ENCODE results near the gene C2orf92. TPM values are rescaled to one million over a fixed set of nuclear protein-coding genes. Genes with fewer than 3 reads are reported as not detected.
A peak's percentile ranks its signal among the peaks of the same experiment; 100 is the strongest.
"Not testable (repeated sequence)": the region's sequence is repeated elsewhere in the genome, so short reads cannot be mapped to it uniquely, and the experiment has no call there.

The C2orf92 gene
- total RNA-seq, 2 experiments from 2014 or later: 4.5 to 4.8 TPM

DNA sequence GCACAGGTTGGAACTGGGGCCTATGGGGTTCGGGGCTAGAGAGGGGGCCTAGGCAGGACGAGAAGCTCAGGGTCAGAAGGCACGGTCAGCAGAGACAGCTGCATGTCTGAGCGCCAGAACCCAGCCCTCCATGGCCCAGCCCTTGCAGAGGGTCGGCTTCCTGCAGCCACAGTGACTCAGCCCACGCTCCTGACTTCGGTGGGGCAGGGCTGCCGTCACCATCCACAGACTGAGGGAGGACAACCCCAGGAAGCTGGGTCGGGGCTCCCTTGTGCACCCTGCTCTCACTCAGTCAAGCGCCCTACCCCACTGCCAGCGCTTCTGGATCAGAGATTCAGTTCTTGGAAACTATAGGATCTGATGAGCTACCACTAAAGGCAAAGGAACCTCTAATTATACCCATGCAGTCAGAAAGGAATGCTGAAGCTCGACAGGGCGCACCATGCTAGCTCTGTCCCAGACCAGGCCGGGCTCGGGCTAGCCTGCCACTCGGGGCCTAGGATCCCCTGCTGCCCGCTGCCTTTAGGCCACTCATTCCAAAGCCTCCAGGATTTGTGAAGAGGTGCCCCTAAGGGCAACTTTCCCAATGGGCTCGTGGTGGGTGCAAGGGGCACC lies 8.6 kb upstream of the C2orf92 start:
- no peaks in the 10 kb centered on the region for H3K27me3 Mint-ChIP-seq
- peaks cover 30% of the 10 kb centered on the region for H3K36me3 Mint-ChIP-seq
- intact Hi-C loops (cut with micrococcal nuclease): loop anchor here (5.0 kb wide), 2 partner anchors 86 to 796 kb away; no protein-coding TSS in a partner anchor
- CTCF ChIA-PET: interaction anchor here (1.1 to 8.1 kb wide), 3 partner anchors 13 to 70 kb away, joined by 3 to 114 read pairs (median 4); no protein-coding TSS in a partner anchor
- H3K27ac Mint-ChIP-seq: no peak overlapping the region
- peaks cover 27% of the 10 kb centered on the region for H3K4me1 Mint-ChIP-seq (ENCODE audit: low read depth)
- no peak for DNase-seq
- no peak overlapping the region for H3K4me3 Mint-ChIP-seq
- H3K9me3 Mint-ChIP-seq: no peaks in the 10 kb centered on the region
- POLR2A ChIA-PET: interaction anchor here (4.8 to 6.4 kb wide), 2 partner anchors 12 to 53 kb away, joined by 34 to 191 read pairs; partner anchors contain the start of genes COX5B and ZAP70

DNA sequence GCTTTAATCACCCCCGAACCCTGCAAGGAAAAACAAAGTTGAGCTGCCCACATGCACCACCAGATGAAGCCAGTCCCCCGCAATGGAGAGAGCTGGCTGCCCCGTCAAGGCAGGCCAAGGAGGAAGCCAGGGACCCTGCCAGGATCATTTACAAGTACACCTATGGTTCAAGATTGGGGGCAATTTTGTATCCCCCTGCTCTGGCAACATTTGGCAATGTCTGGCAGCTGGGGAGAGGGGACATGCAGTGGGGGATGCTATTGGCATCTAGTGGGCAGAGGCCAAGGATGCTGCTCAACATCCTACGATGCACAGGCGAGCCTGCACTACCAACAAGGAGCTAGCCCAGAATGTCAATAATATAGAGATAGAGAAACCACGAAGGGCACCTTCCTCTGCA lies 7.6 kb upstream of the C2orf92 start:
- Mint-ChIP-seq H3K9me3 (no peaks in the 10 kb centered on the region), H3K27ac (peak overlapping the region; percentile 49), H3K27me3 (no peaks in the 10 kb centered on the region), H3K4me3 (peak overlapping the region; percentile 79), H3K36me3 (peaks cover 24% of the 10 kb centered on the region), H3K4me1 (ENCODE audit: low read depth) (peaks cover 27% of the 10 kb centered on the region)
- CTCF ChIA-PET: interaction anchor here (1.2 to 8.1 kb wide), 7 partner anchors 12 to 71 kb away, joined by 4 to 114 read pairs (median 8); partner anchors contain the start of genes ANKRD36B, COX5B and ZAP70
- DNase-seq: no peak
- intact Hi-C loops (cut with micrococcal nuclease): loop anchor here (5.0 kb wide), 2 partner anchors 85 to 795 kb away; no protein-coding TSS in a partner anchor
- POLR2A ChIA-PET: interaction anchor here (0.9 to 6.4 kb wide), 8 partner anchors 11 to 72 kb away, joined by 4 to 191 read pairs (median 10); partner anchors contain the start of genes ANKRD36B, COX5B and ZAP70

DNA sequence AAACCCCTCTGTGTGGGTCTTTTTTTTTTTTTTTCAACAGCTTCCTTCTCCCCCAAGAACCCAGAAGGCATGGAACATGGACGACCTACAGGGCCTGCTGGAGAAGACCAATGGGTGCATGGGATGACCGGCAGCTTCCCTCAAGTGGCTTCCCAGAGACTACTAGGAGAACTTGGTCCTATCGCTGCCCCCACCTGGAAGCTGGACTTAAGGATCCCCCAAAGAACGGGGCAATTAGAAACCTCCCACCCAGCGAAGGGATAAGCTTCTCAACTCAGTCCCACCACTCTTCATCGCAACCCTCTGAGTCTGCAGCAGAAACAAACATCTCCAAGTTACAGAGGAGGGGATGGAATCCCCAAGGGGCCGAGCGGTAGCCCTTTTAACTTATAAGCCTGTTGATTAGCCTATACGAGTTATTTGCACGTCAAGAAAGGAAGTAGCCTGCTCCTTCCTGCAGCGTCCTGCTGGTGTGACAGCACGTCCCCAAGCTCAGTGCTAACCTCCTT lies 7.1 kb upstream of the C2orf92 start:
- ChIA-PET CTCF (interaction anchor here (1.2 to 8.1 kb wide), 7 partner anchors 12 to 72 kb away, joined by 4 to 114 read pairs (median 8); partner anchors contain the start of genes ANKRD36B, COX5B and ZAP70), POLR2A (interaction anchor here (0.6 to 6.4 kb wide), 13 partner anchors 8 to 81 kb away, joined by 3 to 191 read pairs (median 6); partner anchors contain the start of genes ANKRD36B, COX5B and ZAP70)
- Mint-ChIP-seq H3K27ac (peak overlapping the region; percentile 93), H3K4me1 (ENCODE audit: low read depth) (peaks cover 27% of the 10 kb centered on the region), H3K36me3 (peaks cover 19% of the 10 kb centered on the region), H3K4me3 (peak overlapping the region; percentile 79), H3K9me3 (no peaks in the 10 kb centered on the region), H3K27me3 (no peaks in the 10 kb centered on the region)
- no peak for DNase-seq
- intact Hi-C loops (cut with micrococcal nuclease): loop anchor here (5.0 kb wide), 2 partner anchors 85 to 795 kb away; no protein-coding TSS in a partner anchor

DNA sequence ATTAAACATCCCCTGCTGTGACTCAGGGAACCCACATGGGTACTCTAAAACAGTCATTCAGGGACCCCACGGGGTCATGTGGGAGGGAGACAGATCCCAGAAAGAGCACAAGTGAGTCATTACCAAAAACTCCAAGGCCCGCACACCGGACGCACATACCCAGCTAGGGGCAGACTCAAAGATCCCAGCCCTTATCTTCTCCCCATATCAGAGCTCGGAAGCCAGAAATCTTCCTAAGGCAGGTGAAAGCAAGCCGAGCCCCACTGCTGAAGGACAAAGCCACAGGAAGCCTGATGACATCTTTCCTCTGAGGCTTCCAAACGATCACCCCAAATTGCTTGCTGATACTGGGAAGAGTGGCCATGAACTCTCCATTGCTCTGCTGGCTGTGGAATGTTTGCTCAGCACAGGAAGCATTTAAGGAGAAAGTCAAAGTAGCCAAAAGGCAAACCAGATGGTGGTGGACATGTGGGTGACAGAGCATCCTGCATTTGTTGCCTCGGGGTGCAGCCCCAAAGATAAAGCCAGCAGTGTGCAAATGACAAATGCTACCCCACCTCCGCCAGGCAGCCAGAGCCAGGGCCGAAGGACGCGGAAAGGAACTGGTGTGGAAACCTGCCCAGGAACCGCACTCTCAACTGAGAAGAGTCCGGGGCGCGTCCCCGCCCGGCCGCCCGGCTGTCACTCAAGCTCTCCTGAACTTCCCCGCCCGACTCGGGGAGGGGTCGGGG lies 6.5 kb upstream of the C2orf92 start:
- ChIA-PET CTCF (interaction anchor here (0.6 to 8.1 kb wide), 11 partner anchors 9 to 78 kb away, joined by 3 to 114 read pairs (median 6); partner anchors contain the start of genes ANKRD36B, COX5B and ZAP70), POLR2A (interaction anchor here (0.5 to 6.4 kb wide), 14 partner anchors 9 to 81 kb away, joined by 3 to 191 read pairs (median 6); partner anchors contain the start of genes ANKRD36B, COX5B and ZAP70)
- H3K9me3 Mint-ChIP-seq: no peaks in the 10 kb centered on the region
- DNase-seq: peak; percentile 93
- peak overlapping the region; percentile 93 for H3K27ac Mint-ChIP-seq
- H3K4me1 Mint-ChIP-seq (ENCODE audit: low read depth): peaks cover 27% of the 10 kb centered on the region
- H3K27me3 Mint-ChIP-seq: no peaks in the 10 kb centered on the region
- H3K36me3 Mint-ChIP-seq: peaks cover 16% of the 10 kb centered on the region
- peak overlapping the region; percentile 79 for H3K4me3 Mint-ChIP-seq
- intact Hi-C loops (cut with micrococcal nuclease): loop anchor here (5.0 kb wide), 2 partner anchors 84 to 794 kb away; no protein-coding TSS in a partner anchor

DNA sequence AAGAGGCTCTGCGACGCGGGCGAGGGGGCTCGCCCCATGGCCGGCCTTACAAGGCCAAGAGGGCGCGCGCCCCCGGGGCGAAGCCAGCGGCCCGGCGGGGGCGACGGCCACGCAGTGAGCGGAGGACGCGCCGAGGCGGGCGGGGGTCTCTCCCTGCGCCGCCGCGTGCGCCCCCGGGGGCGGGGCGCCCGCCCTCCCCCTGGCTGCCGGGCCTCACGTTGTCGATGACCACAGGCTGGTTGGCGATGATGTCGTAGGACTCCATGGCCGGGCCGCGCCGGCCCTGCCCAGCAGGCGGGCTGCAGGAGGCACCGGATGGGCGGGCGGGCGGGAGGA lies 5.9 kb upstream of the C2orf92 start:
- Mint-ChIP-seq H3K36me3 (peaks cover 11% of the 10 kb centered on the region), H3K4me3 (peak overlapping the region; percentile 79), H3K9me3 (no peaks in the 10 kb centered on the region), H3K27ac (peak overlapping the region; percentile 93), H3K27me3 (no peaks in the 10 kb centered on the region), H3K4me1 (ENCODE audit: low read depth) (peaks cover 27% of the 10 kb centered on the region)
- no peak for DNase-seq
- ChIA-PET POLR2A (interaction anchor here (0.5 to 6.4 kb wide), 14 partner anchors 9 to 80 kb away, joined by 3 to 191 read pairs (median 7); partner anchors contain the start of genes ANKRD36B, COX5B and ZAP70), CTCF (interaction anchor here (0.6 to 8.1 kb wide), 19 partner anchors 9 to 85 kb away, joined by 3 to 114 read pairs (median 6); partner anchors contain the start of genes ANKRD36B, COX5B and ZAP70)
- intact Hi-C loops (cut with micrococcal nuclease): loop anchor here (5.0 kb wide), 2 partner anchors 84 to 794 kb away; no protein-coding TSS in a partner anchor

DNA sequence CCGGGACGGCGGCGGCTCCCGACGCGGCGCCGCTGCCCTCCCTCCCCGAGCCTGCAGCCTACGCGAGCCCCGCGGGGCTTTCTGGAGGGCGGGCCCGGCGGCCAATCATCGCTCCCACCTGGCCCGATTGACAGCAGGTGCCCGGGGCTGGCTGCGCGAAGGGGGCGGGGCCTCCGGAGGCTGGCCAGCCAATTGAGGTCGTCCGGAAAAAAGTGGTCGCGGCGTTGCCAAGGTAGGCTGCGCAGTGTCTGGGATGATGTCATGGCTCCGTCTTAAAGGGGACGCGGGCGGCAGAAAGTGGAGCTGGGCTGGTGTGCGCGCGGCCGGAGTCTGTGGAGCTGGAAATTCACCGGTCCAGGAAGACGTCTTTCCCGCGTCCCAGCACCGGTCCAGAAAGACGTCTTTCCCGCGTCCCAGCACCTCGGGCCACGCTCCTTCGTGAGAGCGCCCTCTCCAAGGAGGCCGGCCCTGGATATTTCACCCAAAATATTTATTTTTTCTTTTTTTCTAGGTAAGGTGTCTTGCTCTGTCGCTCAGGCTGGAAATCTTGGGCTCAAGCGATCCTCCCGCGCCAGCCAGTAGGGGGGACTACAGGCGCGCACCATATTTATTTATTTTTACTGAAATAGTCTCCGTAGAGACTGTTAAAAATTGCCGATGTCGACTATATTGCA lies 5.4 kb upstream of the C2orf92 start, which contains the start of gene ACTR1B:
Gene ACTR1B (minus strand): TSS at position 83 of the 674 bp plus-strand sequence. CDS start 154 bp downstream, outside the sequence.
- CTCF ChIA-PET: interaction anchor here (0.8 to 8.1 kb wide), 17 partner anchors 9 to 84 kb away, joined by 3 to 114 read pairs (median 5); partner anchors contain the start of genes COX5B and ZAP70
- H3K27me3 Mint-ChIP-seq: no peaks in the 10 kb centered on the region
- peaks cover 10% of the 10 kb centered on the region for H3K36me3 Mint-ChIP-seq
- POLR2A ChIA-PET: interaction anchor here (0.5 to 6.4 kb wide), 14 partner anchors 9 to 110 kb away, joined by 3 to 191 read pairs (median 4); partner anchors contain the start of genes ANKRD36B, COX5B and ZAP70
- no peaks in the 10 kb centered on the region for H3K9me3 Mint-ChIP-seq
- H3K27ac Mint-ChIP-seq: peak within 1 kb of the TSS; percentile 95
- H3K4me1 Mint-ChIP-seq (ENCODE audit: low read depth): peaks cover 27% of the 10 kb centered on the region
- intact Hi-C loops (cut with micrococcal nuclease): loop anchor here (1.0 to 5.0 kb wide), 9 partner anchors 9 to 793 kb away; partner anchors contain the start of genes TMEM131 and ZAP70
- DNase-seq: peak; percentile 99
- peak within 1 kb of the TSS; percentile 91 for H3K4me3 Mint-ChIP-seq

DNA sequence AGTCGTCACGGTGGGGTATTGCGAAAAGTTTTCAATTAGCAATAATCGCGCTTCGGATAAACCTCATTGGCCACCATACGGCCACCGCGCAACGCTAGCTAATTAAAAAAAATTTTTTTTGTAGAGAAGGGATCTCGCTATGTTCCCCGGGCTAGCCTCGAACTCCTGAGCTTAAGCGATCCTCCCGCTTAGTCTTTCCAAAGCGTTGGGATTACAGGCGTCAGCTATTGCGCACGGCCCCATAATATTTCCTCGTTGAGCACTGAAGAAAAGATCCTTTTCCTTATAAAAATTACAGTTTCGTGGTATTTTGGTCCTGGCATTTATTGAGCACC lies 4.9 kb upstream of the C2orf92 start:
- Mint-ChIP-seq H3K4me1 (ENCODE audit: low read depth) (peaks cover 27% of the 10 kb centered on the region), H3K27me3 (no peaks in the 10 kb centered on the region), H3K4me3 (peak overlapping the region; percentile 91), H3K27ac (peak overlapping the region; percentile 95), H3K36me3 (peaks cover 10% of the 10 kb centered on the region), H3K9me3 (no peaks in the 10 kb centered on the region)
- intact Hi-C loops (cut with micrococcal nuclease): loop anchor here (1.0 to 5.0 kb wide), 9 partner anchors 9 to 793 kb away; partner anchors contain the start of genes TMEM131 and ZAP70
- ChIA-PET CTCF (interaction anchor here (0.9 to 8.1 kb wide), 16 partner anchors 9 to 84 kb away, joined by 3 to 114 read pairs (median 6); partner anchors contain the start of genes COX5B and ZAP70), POLR2A (interaction anchor here (0.5 to 6.4 kb wide), 12 partner anchors 8 to 109 kb away, joined by 3 to 191 read pairs (median 4); partner anchors contain the start of genes ANKRD36B, COX5B and ZAP70)
- no peak for DNase-seq

DNA sequence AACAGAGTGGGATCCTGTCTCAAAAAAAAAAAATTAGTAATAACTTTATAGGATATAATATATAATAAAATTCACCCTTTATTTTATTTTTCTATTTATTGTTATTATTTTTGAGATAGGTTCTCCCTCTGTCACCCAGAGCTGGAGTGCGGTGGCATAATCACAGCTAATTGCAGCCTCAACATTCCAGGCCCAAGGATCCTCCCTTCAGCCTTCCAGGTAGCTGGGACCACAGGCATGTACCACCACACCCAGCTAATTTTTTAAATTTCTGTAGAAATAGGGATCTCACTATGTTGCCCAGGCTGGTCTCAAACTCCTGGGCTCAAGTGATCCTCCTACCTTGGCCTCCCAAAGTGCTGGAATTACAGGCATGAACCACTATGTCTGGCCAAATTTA lies 958 bp downstream of the C2orf92 start:
- intact Hi-C loops (cut with micrococcal nuclease): no loop called here
- DNase-seq: no peak
- no peak overlapping the region for H3K27ac Mint-ChIP-seq
- H3K4me1 Mint-ChIP-seq (ENCODE audit: low read depth): peaks cover 15% of the 10 kb centered on the region
- POLR2A ChIA-PET: interaction anchor here (1.0 kb wide), 1 partner anchor 25 kb away, joined by 4 read pairs; the partner anchor contains the start of gene COX5B
- H3K36me3 Mint-ChIP-seq: no peaks in the 10 kb centered on the region
- no peak overlapping the region for H3K4me3 Mint-ChIP-seq
- CTCF ChIA-PET: interaction anchor here (0.9 to 2.0 kb wide), 3 partner anchors 29 to 79 kb away, joined by 3 to 7 read pairs (median 4); no protein-coding TSS in a partner anchor
- H3K27me3 Mint-ChIP-seq: no peaks in the 10 kb centered on the region
- no peaks in the 10 kb centered on the region for H3K9me3 Mint-ChIP-seq

DNA sequence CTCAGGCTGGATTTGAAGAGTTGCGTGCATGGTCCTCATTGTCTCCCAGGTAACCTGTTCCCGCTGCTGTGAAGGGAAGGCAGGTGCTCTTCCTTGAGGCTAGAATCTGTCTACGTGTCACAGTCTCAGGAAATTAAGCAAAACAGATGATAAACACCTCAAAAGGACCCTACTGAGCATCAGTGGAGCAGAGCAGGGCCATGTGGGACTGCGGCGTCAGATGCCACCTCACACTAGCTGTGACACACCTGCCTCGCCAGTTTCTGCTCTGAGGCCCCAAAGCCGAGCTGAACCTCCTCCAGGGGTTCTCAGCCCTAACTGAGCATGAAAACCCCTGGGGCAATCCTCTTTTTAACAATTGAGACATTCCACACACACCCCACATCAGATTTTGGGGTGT lies 2.0 kb downstream of the C2orf92 start:
- DNase-seq: no peak
- H3K9me3 Mint-ChIP-seq: no peaks in the 10 kb centered on the region
- H3K27ac Mint-ChIP-seq: no peak overlapping the region
- intact Hi-C loops (cut with micrococcal nuclease): no loop called here
- no peak overlapping the region for H3K4me3 Mint-ChIP-seq
- H3K4me1 Mint-ChIP-seq (ENCODE audit: low read depth): peaks cover 16% of the 10 kb centered on the region
- no peaks in the 10 kb centered on the region for H3K27me3 Mint-ChIP-seq
- CTCF ChIA-PET: no interaction called here
- no peaks in the 10 kb centered on the region for H3K36me3 Mint-ChIP-seq
- POLR2A ChIA-PET: no interaction called here

DNA sequence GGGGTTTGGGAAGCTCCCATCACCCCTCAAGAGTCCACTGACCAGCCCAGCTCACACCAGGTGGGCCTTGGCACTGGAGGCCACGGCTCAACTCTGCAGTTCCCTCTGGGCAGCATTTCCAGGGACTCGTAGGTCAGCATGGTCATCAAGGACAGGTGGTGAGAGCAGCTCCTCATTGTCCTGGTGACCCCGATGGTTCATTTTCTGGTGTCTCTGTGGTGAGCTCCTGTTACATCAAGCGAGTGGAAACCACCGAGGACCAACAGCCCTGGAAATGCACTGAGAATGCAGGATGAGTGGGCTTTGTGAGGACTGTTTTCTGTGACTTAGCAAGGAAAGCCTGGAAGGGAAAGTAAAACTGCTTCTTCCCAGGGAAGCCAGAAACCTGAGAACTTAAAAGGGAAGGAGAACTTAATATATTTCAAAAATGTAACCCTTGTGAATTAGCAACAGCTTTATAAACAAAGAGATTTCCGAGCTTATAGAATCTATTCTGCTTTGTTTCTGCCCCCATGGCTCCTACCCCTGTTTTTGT lies 3.2 kb downstream of the C2orf92 start:
- not testable (repeated sequence) for H3K9me3 Mint-ChIP-seq, H3K36me3 Mint-ChIP-seq, DNase-seq, H3K27me3 Mint-ChIP-seq, H3K4me3 Mint-ChIP-seq
- ChIA-PET POLR2A (interaction anchor here (1.2 to 1.7 kb wide), 2 partner anchors 9 to 10 kb away, joined by 10 read pairs; partner anchors contain the start of gene ACTR1B), CTCF (interaction anchor here (0.8 to 2.0 kb wide), 2 partner anchors 8 to 27 kb away, joined by 3 to 10 read pairs; partner anchors contain the start of gene ACTR1B)
- Mint-ChIP-seq H3K27ac (peak overlapping the region; percentile 68), H3K4me1 (ENCODE audit: low read depth) (peaks cover 23% of the 10 kb centered on the region)
- intact Hi-C loops (cut with micrococcal nuclease): loop anchor here (1.0 kb wide), 1 partner anchor 8 kb away; the partner anchor contains the start of gene ACTR1B

Data from activated CD4-positive, alpha-beta memory T cell treated with anti-CD3 and anti-CD28 coated beads for 36 hours (primary cell).